ENCODE results near the gene FRAT1.
A peak's percentile ranks its signal among the peaks of the same experiment; 100 is the strongest.
"Not testable (repeated sequence)": the region's sequence is repeated elsewhere in the genome, so short reads cannot be mapped to it uniquely, and the experiment has no call there.

FRAT1 gene

DNA sequence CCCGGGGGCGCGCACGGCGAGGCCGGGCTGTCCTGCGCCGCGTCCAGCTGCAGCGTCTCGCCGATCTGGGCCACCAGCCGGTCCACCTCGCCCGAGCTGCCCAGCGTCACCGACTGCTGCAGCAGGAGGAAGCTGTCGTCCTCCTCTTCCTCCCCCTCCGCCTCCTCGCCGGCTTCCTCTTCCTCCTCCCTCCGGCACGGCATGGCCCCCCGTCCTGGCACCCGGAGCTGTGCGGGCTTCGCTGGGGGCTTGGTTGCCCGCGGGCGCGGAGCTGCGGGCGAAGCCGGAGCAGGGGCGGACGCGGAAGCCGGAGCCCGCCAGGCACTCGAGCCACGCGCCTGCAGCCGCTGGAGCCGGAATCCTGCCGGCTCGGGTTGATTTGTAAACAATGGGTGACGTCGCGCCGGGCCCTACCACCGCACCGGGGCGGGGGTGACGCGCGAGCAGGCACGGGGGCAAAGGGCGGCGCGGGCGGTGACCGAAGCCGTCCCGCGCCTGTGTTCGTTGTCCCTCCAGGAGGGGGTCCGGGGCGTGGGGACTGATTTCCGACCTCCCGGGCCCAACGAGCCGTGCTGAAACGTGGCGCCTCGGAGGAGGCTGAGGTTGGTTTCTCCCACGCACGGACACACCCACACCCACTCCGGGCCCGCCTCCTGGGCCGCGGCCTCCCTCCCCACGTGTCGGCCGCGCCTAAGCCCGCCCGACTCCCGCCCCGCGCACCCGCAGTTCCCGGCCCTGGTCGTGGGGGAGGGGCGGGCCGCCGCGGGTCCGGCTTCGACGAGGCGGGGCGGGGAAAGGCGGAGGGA lies 15.5 kb downstream of the FRAT1 start, which contains the start of gene FRAT2:
Gene FRAT2, minus strand, starts transcription at position 360 of the 806 bp plus-strand sequence. Its CDS starts 157 bp downstream, at position 203.
- DNase-seq (ENCODE audit: low read depth, low spot score): peak; percentile 96

DNA sequence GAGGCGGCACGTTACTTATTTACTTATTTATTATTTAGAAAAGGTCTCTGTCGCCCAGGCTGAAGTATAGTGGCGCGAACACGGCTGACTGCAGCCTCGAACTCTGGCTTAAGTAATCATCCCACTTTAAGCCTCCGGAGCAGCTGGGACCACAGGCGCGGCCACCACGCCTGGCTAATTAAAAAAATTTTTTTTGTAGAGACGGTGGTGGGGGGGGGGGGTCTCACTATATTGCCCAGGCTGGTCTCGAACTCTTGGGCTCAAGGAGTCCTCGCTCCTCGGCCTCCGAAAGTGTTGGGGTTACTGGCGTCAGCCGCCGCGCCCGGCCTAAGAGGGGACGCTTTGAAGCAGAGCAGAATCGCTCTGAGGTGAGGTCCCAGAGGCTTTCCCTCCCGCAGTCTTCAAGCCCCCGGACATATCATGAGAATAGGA lies 16.1 kb downstream of the FRAT1 start:
- no peak for DNase-seq (ENCODE audit: low read depth, low spot score)

DNA sequence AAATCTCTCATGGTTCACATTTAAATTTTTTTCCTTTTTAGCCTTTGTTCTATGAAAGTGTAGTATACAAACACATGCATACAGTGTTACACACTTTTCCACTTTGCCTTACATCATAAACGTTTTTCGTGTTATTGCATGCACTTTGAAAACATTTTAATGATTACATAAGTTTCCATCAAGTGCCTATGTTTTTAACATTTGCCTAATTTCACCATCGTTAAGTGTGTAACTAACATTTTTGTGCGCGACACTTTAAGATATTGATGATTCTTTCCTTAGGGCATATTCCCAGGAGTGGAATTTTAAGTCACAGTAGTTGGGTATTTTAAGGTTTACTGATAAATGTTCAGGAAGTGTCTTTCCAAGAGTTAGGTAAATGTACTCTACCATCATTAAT lies 16.9 kb downstream of the FRAT1 start:
- DNase-seq (ENCODE audit: low read depth, low spot score): no peak

DNA sequence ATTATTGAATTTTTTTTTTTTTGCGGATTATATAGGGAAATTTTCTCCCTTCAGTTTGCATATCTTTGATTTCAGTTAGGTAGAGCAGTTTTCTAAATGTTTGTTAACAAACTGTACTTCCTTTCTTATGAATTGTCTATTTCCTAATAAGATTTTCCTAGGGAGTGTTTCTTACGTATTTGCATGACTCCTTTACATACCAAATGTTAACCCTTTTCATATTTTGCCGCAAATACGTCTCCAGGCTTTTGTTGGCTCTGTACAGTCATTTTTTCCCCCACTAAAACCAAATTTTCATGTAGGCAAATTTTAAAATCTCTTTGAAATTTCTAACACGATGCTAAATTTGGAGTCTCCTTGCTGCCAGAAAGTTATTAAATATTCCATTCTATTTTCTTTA lies 17.4 kb downstream of the FRAT1 start:
- DNase-seq (ENCODE audit: low read depth, low spot score): no peak

DNA sequence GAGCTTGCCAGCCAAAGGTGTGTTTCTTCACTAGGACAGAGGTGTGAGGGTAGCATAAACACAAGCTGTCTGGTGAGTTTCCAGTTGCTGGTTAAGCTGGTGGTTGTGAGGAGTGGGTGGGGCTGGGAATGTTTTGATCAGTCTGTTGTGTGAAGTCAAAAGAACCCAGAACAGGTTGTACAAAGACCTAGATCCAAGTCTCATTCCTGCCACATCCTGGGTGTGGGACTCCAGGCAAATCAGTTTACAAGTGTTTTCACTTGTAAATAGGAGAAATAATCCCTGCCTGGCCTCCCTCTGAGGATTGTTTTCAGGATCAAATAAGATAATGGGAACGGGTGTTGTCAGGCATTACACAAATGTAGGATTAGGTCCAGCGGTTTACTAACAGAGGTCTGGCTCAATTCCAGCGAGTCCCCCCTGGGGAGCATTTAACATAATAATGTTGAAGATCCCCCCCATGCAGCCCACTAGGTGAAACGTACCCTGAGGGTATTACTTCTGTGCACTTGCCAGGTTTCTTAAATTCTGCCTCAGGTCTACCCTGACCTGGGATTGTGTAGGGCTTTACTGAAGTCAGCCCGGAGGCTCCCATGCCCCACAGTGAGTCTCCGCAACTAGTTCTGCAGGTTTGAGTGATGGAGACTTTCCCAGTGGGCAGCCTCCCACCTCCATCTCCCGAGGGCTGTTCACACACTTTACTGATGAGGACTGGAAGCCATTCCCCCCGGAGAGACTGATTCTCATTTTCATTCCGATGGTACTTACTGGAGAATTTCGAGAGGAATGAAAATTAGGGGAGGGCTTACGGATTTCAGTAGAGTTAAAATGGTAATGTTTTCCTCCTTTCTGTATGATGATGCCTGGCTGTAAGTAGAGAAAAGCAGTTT lies 18.1 kb downstream of the FRAT1 start:
- DNase-seq (ENCODE audit: low read depth, low spot score): no peak

DNA sequence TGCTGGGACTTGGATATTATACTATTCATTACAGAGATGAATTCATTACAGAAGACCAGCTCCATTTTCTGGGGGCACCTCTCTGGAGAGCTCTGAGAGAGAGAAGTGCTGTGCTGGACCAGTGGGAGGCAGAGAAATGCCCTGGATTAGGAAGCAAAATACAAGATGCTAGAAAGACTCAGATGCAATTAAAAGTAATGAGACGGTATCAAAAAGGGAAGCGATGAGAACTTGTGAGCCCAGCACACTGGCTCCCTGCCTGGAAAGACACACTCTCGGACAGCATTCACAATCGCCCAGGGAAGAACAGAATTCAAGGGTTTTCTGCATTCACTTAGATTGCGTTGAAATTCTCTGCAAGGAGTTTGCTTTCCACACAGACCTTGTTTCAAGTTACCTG lies 19.0 kb downstream of the FRAT1 start:
- DNase-seq (ENCODE audit: low read depth, low spot score): no peak

DNA sequence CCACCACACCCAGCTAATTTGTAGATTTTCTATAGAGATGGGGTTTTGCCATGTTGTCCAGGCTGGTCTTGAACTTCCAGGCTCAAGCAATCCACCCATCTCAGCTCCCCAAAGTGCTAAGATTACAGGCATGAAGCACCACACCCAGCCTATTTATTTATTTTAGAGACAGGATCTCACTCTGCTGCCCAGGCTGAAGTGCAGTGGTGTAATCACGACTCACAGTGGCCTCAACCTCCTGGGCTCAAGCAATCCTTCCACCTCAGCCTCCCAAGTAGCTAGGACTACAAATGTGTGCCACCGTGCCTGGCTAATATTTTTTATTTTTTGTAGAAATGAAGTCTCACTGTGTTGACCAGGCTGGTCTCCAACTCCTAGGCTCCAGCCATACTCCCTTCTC lies 22.3 kb downstream of the FRAT1 start:
- DNase-seq (ENCODE audit: low read depth, low spot score): no peak

DNA sequence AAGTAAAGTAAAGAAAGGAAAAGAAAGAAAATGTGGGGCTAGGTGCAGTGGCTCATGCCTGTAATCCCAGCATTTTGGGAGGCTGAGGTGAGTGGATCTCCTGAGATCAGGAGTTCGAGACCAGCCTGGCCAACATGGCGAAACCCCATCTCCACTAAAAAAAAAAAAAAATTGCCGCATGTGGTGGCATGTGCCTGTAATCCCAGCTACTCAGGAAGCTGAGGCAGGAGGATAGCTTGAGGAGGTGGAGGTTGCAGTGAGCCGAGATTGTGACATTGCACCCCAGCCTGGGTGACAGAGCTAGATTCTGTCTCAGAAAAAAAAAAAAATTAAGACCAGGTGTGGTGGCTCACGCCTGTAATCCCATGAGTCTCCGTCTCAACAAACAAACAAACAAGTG lies 24.6 kb downstream of the FRAT1 start:
- not testable (repeated sequence) for DNase-seq (ENCODE audit: low read depth, low spot score)

DNA sequence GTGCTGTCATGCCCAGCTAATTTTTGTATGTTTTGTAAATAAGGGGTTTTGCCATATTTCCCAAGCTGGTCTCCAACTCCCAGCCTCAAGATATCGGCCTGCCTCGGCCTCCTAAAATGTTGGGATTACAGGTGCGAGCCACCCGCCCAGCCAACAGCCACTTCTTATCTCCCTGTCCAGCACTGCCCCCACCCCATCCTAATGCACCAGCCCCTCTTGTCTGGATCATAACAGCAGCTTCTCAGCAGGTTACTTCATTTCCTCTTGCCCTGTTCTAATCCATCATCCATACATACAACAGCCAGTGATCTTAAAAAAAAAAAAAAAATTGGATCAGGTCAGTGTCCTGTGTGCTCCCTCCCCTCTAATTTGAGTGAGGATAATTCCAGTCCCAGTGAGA lies 28.2 kb downstream of the FRAT1 start:
- DNase-seq (ENCODE audit: low read depth, low spot score): no peak

DNA sequence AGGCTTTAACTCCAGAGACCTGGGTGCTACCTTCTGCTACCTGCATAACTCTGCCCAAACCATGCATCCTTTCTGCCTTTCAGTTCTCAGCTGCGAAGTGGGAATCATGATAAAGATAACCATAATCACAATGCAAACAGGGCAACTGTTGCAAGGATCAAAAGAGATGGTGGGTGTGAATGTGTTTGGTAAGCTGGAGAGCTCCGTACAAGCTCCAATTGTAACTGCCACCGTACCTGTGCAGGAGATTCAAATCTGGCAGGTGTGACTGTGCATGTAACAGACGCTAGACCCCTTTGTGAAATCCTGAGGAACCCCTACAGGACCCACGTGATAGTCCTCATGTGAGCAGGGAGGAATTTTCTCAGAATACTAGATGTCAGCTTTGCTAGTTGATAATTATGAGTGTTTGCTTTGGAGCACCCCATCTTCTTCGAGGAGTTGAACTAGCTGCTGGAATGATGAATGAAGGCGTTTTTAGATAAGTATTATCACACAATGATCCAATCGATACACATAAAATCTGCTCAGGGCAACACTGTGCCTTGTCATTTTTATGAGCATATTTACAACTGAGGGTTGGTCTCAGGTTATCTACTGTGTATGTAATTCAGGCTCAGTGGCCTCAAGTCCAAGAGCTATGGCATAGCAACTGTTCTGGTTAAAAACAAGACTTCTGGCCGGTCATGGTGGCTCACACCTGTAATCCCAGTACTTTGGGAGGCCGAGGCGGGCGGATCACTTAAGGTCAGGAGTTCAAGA lies 30.9 kb downstream of the FRAT1 start:
- no peak for DNase-seq (ENCODE audit: low read depth, low spot score)

DNA sequence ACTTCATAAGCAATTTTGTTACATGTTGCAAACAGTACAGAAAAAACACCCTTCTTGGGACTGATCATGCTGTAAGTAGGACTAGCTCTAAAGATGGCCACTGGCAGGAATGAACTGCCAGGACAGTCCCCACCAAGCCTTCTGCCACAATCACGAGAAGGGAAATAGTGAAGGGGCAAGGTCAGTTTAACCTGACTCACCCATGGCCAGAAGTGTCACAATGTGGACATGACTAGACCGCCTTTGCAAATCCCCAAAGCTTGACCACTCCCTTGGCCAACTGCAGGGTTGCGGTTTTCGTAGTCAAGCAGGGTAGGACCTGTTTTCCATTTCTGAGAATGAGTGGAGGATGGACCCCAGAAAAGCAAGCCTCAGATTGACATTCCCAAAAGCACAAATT lies 34.9 kb downstream of the FRAT1 start:
- no peak for DNase-seq (ENCODE audit: low read depth, low spot score)

DNA sequence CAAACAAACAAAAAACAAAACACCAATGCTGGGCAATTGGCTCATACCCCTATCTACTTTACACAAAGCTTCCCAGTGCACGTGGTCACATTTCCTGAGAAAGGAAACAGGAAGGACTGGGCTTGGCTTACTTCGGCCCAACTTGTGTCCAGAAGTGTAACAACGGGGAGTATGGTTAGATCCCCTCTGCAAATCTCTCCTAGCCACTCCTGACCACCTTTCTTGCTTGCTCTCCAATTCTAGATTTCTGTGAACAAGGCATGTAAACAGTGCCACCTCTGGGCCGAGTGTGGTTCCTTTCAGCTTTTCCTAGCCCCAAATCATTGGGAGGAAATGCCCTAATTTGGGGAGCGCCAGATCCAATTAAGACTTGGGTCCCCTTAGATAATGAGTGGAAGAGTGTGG lies 36.5 kb downstream of the FRAT1 start:
- DNase-seq (ENCODE audit: low read depth, low spot score): peak; percentile 22

DNA sequence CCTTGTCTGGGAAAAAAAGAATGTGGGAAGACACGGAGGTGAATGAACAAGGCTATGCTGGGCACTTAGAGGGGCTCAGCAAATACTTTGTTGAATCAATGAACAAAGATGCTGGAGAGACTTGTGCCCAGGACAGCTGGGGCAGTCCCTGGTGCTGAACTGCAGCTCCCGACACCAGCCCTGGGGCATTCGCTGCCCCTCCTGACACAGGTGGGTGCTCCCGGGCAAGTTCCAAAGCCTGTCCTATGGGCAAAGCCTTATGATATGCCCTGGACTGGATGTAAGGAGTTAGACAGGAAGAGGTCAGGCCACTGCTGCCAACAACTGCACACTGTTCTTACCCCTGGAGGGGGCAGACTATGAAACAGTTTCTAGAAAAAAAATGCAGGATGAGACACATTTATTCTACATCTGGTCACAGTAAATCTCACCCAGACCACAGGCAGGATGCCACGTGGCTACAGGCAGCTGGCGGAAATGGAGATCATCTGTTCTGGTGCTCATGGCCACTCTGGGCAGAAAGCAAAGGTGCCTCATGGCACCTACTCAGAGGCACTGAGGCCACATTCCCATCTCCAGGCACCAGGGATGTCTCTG lies 37.3 kb downstream of the FRAT1 start:
- DNase-seq (ENCODE audit: low read depth, low spot score): no peak

DNA sequence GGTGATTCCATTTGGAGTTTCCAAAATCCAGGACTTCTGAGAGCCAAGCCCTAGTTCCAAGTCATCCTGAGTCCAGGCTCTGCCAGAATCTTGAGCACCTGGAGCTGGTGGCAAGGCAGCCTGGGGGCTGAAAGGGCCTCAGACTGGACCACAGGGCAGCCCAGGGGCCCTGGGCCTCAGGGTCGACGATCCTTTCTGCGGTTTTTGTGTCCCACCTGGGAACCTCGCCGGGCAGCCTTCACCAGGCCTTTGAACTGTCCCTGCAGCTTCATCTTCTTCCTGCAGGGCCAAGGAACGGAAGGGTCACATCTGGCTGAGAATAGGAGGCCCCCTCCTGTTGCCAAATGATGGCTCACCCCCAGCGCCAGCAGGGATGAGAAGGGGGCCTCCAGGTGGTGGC lies 37.8 kb downstream of the FRAT1 start:
- DNase-seq (ENCODE audit: low read depth, low spot score): no peak

DNA sequence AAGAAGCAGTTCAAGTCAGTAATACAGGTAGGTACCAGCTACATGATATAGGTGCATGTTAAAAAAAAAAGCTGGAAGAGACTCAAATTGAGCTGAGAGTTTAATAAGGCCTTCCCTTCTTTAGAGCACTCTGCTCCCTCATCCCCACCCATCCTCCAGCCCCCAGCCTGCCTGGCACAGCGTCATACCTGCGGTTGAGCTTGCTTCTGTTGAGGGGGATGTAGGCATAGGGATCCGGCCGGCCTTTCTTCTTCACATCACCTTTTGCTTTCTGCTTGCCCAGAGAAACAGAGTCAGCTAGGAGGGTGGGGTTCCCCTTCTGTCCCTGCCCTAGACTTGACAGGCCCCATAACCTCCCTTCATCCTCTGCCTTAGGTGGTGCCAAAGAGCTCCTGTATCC lies 39.3 kb downstream of the FRAT1 start:
- DNase-seq (ENCODE audit: low read depth, low spot score): no peak

DNA sequence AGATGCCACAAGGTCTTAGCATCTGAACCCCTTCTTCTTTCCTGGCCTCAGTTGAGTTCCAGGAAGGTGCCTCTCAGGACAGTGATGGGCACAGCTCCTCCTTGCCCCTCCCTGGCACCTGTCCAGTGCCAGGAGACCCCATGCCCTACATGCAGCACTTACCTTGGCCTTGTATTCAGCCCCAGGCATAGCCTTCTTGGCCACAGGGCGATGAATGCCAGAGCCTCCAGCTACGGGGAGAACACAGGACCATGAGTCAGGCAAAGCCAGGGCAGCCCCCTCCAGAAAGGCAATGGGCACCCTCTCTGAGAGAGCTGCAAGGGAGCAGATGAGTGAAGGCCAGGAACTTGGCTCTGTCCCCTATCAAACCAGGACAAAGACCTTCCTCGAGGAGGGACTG lies 39.7 kb downstream of the FRAT1 start:
- DNase-seq (ENCODE audit: low read depth, low spot score): no peak

DNA sequence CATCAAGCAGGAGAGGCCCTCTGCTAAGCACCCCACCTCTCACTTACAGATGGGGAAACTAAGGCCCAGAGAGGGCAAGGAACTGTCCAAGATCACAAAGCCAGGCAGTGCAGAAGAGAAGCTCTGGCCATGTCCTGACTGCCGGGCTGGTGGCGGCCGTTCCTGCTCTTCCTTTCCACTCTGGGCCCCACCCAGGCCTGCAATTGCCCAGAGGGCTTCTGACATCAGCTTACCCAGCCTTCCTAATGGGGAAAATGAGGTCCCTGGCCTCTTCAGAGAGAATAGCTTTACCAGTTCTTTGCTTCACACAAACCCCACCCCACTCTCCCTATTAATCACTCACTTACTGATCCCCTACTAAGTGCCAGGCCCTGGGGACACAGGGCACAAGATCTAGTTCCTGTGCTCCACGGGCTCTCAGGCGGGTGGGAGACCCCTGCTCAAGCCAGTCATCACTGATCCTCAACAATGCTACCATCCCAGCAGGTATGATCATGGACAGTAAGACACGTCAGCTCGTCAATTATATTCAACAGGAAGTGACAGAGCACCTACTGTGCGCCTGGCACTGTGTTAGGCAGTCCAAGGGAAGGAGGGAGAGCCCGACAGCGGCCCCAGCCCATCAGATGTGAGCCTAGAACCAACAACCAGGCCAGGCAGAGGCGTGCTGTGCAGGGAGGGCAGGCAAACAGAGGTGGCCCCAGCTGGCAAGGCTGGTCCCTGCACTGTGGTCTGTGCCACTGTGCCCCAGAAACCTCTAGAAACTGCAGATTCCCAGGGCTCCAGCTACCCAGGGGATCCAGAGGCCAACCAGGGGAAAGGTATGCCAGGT lies 41.9 kb downstream of the FRAT1 start:
- DNase-seq (ENCODE audit: low read depth, low spot score): no peak

DNA sequence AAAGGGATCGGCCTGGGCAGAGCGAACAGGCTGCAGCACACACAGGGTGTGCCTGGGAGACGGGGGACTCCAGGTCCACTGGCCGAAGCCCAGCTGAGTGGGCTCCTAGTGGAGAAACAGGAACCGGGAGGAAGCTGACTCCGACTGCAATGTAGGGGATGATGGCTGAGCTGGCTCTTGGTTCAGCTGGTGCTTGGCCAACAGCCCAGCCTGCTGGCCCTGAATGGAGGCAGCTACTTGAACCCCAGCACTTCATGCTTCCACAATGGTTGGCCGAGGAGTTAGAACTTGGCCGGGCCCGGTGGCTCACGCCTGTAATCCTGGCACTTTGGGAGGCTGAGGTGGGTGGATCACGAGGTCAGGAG lies 42.4 kb downstream of the FRAT1 start:
- DNase-seq (ENCODE audit: low read depth, low spot score): no peak

DNA sequence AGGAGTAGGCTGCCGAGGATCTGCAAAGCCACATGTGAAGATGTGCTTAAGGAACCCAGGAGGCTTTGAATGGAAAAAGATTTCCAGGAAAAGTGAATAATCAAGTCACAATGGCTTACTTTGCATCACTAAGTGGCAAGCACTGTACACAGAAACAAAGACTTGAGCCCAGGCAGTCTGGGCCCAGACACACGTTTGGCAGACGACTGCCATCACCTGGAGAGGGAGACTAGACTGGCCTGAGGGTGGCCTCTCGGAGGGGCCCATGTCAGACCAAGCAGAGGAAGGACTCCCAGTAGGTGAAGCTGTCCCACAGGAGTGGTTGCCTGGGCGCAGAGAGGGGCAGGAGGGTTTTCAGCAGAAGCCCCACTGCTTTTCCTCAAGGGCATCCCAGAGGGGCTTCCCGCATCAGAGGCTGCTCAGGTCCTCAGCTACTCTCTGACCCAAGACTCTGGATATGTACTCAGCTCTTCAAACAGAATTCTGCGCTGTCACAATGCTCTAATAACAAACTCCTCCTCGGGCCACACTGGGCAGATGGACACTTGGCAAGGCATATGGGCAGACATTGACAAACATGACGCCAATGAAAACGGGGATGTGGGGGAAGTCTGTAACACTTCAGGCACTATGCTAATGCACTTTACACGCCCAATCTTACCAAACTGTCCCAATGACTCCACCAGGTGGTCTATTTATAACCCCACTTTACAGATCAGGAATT lies 43.4 kb downstream of the FRAT1 start:
- DNase-seq (ENCODE audit: low read depth, low spot score): no peak

DNA sequence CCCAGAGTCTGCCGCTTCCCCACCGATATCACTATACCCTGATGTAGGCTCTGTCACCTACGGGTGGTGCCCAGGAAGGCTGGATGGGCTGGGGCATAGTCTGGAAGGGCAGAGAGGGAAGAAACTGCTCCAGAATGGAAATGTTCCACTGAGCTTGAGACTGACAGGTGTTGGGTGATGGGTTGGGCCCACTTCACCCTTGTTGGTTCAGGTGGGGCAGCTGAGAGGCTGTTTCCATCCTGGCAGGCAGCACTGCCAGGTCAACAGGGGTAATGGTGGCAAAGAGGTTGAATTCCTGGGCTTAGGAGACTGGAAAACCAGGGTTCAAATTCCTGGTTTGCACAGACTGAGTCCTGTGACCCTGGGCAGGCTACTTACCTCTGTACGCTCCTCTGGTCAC lies 44.0 kb downstream of the FRAT1 start:
- no peak for DNase-seq (ENCODE audit: low read depth, low spot score)

Measured in astrocyte of the hippocampus (primary cell).